ENCODE results near the gene HPSE2.

- TF ChIP-seq POLR2A (IDR thresholded peaks at IDR 0.05; ENCODE audit: low read depth, low read length), result no peak
- TF ChIP-seq POLR2AphosphoS5 (IDR thresholded peaks at IDR 0.05; ENCODE audit: low read depth, low read length), result no peak
- TF ChIP-seq SPI1 (IDR thresholded peaks at IDR 0.05; ENCODE audit: low read depth, low read length), result no peak
- TF ChIP-seq TAF1 (IDR thresholded peaks at IDR 0.05; ENCODE audit: low read depth, low read length), result no peak
Measured at GRCh38 chr10:99042051-99042771, 193.4 kb downstream of the HPSE2 start.

Data from GM12891 (cell line).